WI38 (cell line): ENCODE measurements around the gene DNAH10.

Experiments
- H3K4me3 ChIP-seq: 2 replicates; pipeline ENCODE4 v1.5.1; 2011; ENCODE audit warnings: low read depth, mild to moderate bottlenecking, control low read depth, low read length
- TF ChIP-seq, protein P1 (sequence below): IDR thresholded peaks from 2 replicates; pipeline ENCODE4 v1.5.1; 2012; ENCODE audit warnings: low read depth, mild to moderate bottlenecking, control low read depth, low read length

Gene DNAH10

GRCh38 chr12:123790905-123791467 lies 28.9 kb downstream of the DNAH10 start:
- TF ChIP-seq, protein P1, sequence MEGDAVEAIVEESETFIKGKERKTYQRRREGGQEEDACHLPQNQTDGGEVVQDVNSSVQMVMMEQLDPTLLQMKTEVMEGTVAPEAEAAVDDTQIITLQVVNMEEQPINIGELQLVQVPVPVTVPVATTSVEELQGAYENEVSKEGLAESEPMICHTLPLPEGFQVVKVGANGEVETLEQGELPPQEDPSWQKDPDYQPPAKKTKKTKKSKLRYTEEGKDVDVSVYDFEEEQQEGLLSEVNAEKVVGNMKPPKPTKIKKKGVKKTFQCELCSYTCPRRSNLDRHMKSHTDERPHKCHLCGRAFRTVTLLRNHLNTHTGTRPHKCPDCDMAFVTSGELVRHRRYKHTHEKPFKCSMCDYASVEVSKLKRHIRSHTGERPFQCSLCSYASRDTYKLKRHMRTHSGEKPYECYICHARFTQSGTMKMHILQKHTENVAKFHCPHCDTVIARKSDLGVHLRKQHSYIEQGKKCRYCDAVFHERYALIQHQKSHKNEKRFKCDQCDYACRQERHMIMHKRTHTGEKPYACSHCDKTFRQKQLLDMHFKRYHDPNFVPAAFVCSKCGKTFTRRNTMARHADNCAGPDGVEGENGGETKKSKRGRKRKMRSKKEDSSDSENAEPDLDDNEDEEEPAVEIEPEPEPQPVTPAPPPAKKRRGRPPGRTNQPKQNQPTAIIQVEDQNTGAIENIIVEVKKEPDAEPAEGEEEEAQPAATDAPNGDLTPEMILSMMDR = no peak

GRCh38 chr12:123794027-123794426 lies 31.9 kb downstream of the DNAH10 start:
- TF ChIP-seq, protein P1 = no peak
- H3K4me3 ChIP-seq = no peak overlapping the region

More at GRCh38 chr12:123790905-123791467, 28.9 kb downstream of the DNAH10 start:
- H3K4me3 ChIP-seq = no peak overlapping the region

GRCh38 chr12:123798518-123798917 lies 36.4 kb downstream of the DNAH10 start:
- TF ChIP-seq, protein P1 = no peak
- no peak overlapping the region for H3K4me3 ChIP-seq

DNA sequence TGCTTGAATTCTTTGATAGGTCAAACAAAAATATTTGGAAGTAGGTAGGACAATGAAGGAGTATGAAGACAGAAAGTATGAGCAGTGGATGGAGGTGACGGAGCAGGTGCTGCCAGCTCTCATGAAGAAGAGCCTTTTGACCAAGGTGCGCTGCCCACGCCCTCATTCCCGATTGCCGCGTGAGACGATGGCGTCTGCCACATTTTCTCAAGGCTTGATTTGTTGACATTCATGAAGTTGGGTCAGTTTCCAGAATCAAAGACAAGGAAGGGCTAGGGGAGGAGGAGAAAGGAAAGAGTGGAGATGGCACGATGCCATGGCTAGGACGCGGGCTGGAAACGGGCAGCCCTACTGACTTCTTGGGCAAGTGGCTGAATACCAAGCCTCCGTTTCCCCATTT lies 37.1 kb downstream of the DNAH10 start:
- TF ChIP-seq, protein P1 = no peak
- H3K4me3 ChIP-seq = no peak overlapping the region

- no peak overlapping the region for H3K4me3 ChIP-seq
- TF ChIP-seq, protein P1 = peak; percentile 33; the same call in 1 of the 2 replicates
These were observed 39.6 kb downstream of the DNAH10 start for GRCh38 chr12:123801573-123802178.

DNA sequence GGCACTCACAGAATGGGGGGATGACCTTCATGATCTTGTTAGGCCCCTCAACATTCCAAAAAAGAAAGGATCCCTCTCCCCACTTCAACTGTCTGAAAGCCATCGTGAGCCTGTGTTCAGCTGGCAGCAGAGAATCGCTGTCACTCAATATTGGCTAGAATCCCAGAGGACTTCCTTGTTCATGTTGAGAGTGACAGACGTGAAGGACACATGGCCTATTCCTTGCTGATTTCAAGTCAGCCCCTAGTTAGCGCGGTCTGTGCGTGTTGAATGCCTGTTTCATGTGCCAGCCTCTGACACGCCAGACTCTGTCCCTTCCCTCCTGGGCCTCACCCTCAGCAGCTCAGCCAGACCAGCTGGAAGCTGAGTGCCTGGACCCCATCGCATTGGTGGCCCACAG lies 43.1 kb downstream of the DNAH10 start:
- TF ChIP-seq, protein P1 = no peak
- H3K4me3 ChIP-seq = no peak overlapping the region

DNA sequence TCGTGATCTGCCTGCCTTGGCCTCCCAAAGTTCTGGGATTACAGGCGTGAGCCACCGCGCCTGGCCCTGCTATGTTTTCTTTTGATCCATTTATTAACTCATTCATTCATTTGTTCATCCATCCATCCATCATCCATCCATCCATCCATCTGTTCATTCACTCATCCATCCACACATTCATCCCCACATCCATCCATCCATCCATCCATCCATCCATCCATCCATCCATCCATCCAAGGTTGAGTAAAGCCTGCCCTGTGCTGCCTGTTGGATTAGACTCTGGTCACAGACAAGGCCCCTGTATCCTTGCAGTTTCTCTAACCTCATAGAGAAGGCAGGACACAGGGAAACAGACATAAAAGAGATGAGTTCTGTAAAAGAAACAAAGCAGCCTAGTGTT lies 44.9 kb downstream of the DNAH10 start:
- no peak overlapping the region for H3K4me3 ChIP-seq
- TF ChIP-seq, protein P1 = no peak
